ENCODE measurements around the gene CEBPE. TPM values are rescaled to one million over a fixed set of nuclear protein-coding genes. Genes with fewer than 3 reads are reported as not detected.

CEBPE gene
- total and polyA plus RNA-seq, 4 donors = 0.08 to 4.4 (median 0.16) TPM; not detected in 1

DNA sequence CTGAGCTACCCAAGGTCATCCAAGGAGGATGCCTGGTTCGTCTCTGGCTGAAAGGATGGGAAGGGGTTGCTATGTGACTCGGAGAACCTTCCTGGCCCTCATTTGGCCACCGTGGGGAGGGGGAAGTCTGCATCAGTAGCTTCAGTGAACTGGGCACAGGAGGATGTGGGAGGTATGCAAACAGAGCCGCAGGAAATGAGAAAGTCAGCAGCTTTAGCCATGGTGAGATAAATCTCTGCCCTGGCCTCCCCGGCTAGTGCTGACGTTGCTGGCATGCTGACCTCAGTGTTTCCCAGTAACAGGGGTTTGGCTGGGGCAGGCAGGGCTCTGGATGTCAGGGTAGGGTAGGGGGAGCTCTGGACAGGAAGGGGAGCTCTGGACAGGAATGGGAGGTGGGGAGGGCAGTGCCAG, 2.3 kb upstream of the CEBPE start:
- Histone ChIP-seq H3K9me3 (ENCODE audit: control insufficient read depth in 4 of 4, low read length in 3 of 4) (no peaks in the 10 kb centered on the region), H3K4me3 (ENCODE audit: low read depth in 1 of 3, low read length in 3 of 3) (no peak overlapping the region), H3K27ac (ENCODE audit: low read depth in 1 of 2, low read length in 2 of 2) (no peak overlapping the region), H3K27me3 (ENCODE audit: control insufficient read depth in 4 of 4, insufficient read depth in 4 of 4, low read length in 3 of 4) (no peaks in the 10 kb centered on the region), H3K36me3 (ENCODE audit: control insufficient read depth in 4 of 4, insufficient read depth in 3 of 4, low read depth in 1 of 4, low read length in 3 of 4) (no peaks in the 10 kb centered on the region), H3K9ac (ENCODE audit: low read depth in 1 of 2, low read length in 2 of 2) (no peak overlapping the region), H3K4me1 (ENCODE audit: control insufficient read depth in 4 of 4, insufficient read depth in 4 of 4, low read length in 3 of 4) (peaks cover 0 to 5% (median 2%) of the 10 kb centered on the region in 4 donors)
- no peak for DNase-seq (ENCODE audit: low spot score)
- 41% methylated on average over 6 of the region's 6 CpGs for WGBS
- TF ChIP-seq TAF1 (conservative IDR thresholded peaks at IDR 0.05) = no peak
- peak; percentile 14 for TF ChIP-seq SP1 (IDR thresholded peaks at IDR 0.05)
- no peak for TF ChIP-seq RXRA (IDR thresholded peaks at IDR 0.05)

DNA sequence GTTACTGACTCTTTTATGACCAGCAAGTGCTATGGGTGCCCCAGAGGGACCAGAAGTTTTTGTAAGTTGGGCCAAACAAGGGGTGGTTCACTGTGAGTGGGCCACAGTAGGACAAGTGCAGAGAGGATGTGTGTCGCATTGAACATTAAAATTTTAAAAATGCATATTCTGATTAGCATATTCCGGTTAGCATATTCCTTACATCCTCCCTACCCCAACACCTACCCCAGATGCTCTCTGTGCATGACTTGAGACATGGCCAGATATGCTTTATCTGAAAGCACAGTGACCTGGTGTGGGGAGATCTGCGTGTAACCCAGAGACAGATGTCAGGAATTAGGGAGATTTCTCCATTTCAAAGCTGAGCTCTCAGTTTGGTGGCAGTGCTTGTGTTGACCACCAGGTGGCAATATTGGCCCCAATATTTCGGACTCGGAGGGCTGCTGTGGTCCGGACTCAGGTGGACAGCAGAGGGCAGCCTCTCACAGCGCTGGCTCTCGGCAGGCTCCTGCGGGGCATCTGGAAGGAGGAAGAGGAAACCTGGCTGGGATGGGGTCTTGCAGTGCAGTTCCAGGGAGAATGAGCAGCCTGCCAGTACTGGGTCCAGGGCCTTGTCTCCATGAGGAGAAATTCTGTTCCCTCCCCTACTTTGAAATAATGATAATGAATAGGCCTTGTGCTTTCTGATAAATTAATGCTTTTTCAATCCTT, 1.6 kb upstream of the CEBPE start:
- no peaks in the 10 kb centered on the region for H3K27me3 ChIP-seq (ENCODE audit: control insufficient read depth in 4 of 4, insufficient read depth in 4 of 4, low read length in 3 of 4)
- peak; percentile 85 for DNase-seq (ENCODE audit: low spot score)
- H3K36me3 ChIP-seq (ENCODE audit: control insufficient read depth in 4 of 4, insufficient read depth in 3 of 4, low read depth in 1 of 4, low read length in 3 of 4) = no peaks in the 10 kb centered on the region
- H3K4me3 ChIP-seq (ENCODE audit: low read depth in 1 of 3, low read length in 3 of 3) = no peak overlapping the region
- H3K4me1 ChIP-seq (ENCODE audit: control insufficient read depth in 4 of 4, insufficient read depth in 4 of 4, low read length in 3 of 4) = peaks cover 0 to 5% (median 2%) of the 10 kb centered on the region in 4 donors
- H3K27ac ChIP-seq (ENCODE audit: low read depth in 1 of 2, low read length in 2 of 2) = no peak overlapping the region
- WGBS = 19% methylated on average over 9 of the region's 9 CpGs
- H3K9ac ChIP-seq (ENCODE audit: low read depth in 1 of 2, low read length in 2 of 2) = no peak overlapping the region
- no peaks in the 10 kb centered on the region for H3K9me3 ChIP-seq (ENCODE audit: control insufficient read depth in 4 of 4, low read length in 3 of 4)
- TF ChIP-seq RXRA (IDR thresholded peaks at IDR 0.05) (no peak), FOXA2 (IDR thresholded peaks at IDR 0.05) (no peak), YY1 (IDR thresholded peaks at IDR 0.05) (no peak), RAD21 (IDR thresholded peaks at IDR 0.05) (peak; percentile 100), HNF4G (IDR thresholded peaks at IDR 0.05) (no peak), JUND (IDR thresholded peaks at IDR 0.05) (no peak), NR2F2 (IDR thresholded peaks at IDR 0.05) (no peak), HNF4A (conservative IDR thresholded peaks at IDR 0.05) (no peak), FOXA1 (IDR thresholded peaks at IDR 0.05) (no peak)
- TF ChIP-seq, protein P1, sequence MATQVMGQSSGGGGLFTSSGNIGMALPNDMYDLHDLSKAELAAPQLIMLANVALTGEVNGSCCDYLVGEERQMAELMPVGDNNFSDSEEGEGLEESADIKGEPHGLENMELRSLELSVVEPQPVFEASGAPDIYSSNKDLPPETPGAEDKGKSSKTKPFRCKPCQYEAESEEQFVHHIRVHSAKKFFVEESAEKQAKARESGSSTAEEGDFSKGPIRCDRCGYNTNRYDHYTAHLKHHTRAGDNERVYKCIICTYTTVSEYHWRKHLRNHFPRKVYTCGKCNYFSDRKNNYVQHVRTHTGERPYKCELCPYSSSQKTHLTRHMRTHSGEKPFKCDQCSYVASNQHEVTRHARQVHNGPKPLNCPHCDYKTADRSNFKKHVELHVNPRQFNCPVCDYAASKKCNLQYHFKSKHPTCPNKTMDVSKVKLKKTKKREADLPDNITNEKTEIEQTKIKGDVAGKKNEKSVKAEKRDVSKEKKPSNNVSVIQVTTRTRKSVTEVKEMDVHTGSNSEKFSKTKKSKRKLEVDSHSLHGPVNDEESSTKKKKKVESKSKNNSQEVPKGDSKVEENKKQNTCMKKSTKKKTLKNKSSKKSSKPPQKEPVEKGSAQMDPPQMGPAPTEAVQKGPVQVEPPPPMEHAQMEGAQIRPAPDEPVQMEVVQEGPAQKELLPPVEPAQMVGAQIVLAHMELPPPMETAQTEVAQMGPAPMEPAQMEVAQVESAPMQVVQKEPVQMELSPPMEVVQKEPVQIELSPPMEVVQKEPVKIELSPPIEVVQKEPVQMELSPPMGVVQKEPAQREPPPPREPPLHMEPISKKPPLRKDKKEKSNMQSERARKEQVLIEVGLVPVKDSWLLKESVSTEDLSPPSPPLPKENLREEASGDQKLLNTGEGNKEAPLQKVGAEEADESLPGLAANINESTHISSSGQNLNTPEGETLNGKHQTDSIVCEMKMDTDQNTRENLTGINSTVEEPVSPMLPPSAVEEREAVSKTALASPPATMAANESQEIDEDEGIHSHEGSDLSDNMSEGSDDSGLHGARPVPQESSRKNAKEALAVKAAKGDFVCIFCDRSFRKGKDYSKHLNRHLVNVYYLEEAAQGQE (IDR thresholded peaks at IDR 0.05) = no peak
- TF ChIP-seq, protein P2, sequence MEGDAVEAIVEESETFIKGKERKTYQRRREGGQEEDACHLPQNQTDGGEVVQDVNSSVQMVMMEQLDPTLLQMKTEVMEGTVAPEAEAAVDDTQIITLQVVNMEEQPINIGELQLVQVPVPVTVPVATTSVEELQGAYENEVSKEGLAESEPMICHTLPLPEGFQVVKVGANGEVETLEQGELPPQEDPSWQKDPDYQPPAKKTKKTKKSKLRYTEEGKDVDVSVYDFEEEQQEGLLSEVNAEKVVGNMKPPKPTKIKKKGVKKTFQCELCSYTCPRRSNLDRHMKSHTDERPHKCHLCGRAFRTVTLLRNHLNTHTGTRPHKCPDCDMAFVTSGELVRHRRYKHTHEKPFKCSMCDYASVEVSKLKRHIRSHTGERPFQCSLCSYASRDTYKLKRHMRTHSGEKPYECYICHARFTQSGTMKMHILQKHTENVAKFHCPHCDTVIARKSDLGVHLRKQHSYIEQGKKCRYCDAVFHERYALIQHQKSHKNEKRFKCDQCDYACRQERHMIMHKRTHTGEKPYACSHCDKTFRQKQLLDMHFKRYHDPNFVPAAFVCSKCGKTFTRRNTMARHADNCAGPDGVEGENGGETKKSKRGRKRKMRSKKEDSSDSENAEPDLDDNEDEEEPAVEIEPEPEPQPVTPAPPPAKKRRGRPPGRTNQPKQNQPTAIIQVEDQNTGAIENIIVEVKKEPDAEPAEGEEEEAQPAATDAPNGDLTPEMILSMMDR (IDR thresholded peaks at IDR 0.05; ENCODE audit: low read depth, low read length, missing input control) = peak; percentile 100
- TF ChIP-seq, protein P3, sequence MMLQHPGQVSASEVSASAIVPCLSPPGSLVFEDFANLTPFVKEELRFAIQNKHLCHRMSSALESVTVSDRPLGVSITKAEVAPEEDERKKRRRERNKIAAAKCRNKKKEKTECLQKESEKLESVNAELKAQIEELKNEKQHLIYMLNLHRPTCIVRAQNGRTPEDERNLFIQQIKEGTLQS (IDR thresholded peaks at IDR 0.05) = no peak
- TF ChIP-seq, protein P4, sequence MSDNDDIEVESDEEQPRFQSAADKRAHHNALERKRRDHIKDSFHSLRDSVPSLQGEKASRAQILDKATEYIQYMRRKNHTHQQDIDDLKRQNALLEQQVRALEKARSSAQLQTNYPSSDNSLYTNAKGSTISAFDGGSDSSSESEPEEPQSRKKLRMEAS (IDR thresholded peaks at IDR 0.05) = no peak
